Nephron progenitor cell (in vitro differentiated cells): ENCODE data around the gene FAM200B.

Experiments
- DNase-seq: peaks from one replicate; pipeline ENCODE4 v3.0.0; 2021
- H3K27ac Mint-ChIP-seq: 2 replicates; pipeline ENCODE4 v1.8.0; 2021; ENCODE audit warnings: mild to moderate bottlenecking, moderate library complexity, mixed read lengths
- H3K27me3 Mint-ChIP-seq: 2 replicates; pipeline ENCODE4 v1.8.0; 2021; ENCODE audit warnings: mild to moderate bottlenecking, low read depth, mixed read lengths; ENCODE audit not compliant: poor library complexity
- H3K36me3 Mint-ChIP-seq: 2 replicates; pipeline ENCODE4 v1.8.0; 2021; ENCODE audit warnings: low read depth, mixed read lengths
- H3K4me1 Mint-ChIP-seq: 2 replicates; pipeline ENCODE4 v1.8.0; 2021; ENCODE audit warnings: mixed read lengths
- H3K4me3 Mint-ChIP-seq: 2 replicates; pipeline ENCODE4 v1.8.0; 2021; ENCODE audit warnings: mild to moderate bottlenecking, moderate library complexity, mixed read lengths
- H3K9me3 Mint-ChIP-seq: 2 replicates; pipeline ENCODE4 v1.8.0; 2021; ENCODE audit warnings: mild to moderate bottlenecking, moderate library complexity, mixed read lengths
- CTCF ChIP-seq: fragments of 200-600 bp; sonication (generic); IDR thresholded peaks from 2 replicates; pipeline ENCODE4 v1.5.0; 2021; ENCODE audit warnings: antibody characterized with exemption

Gene FAM200B

GRCh38 chr4:15672101-15672500, 9.5 kb upstream of the FAM200B start:
- Mint-ChIP-seq H3K4me1 (no peaks in the 10 kb centered on the region), H3K27me3 (no peaks in the 10 kb centered on the region), H3K27ac (no peak overlapping the region), H3K9me3 (peaks cover 3% of the 10 kb centered on the region), H3K4me3 (no peak overlapping the region), H3K36me3 (peaks cover 62% of the 10 kb centered on the region)
- no peak for DNase-seq
- TF ChIP-seq CTCF, result no peak

- Mint-ChIP-seq H3K27me3 (no peaks in the 10 kb centered on the region), H3K4me3 (no peak overlapping the region), H3K27ac (no peak overlapping the region), H3K4me1 (peaks cover 4% of the 10 kb centered on the region), H3K36me3 (peaks cover 63% of the 10 kb centered on the region), H3K9me3 (peaks cover 3% of the 10 kb centered on the region)
- TF ChIP-seq CTCF, result no peak
- DNase-seq, result no peak
These were observed 8.3 kb upstream of the FAM200B start for GRCh38 chr4:15673337-15673736.

GRCh38 chr4:15674046-15674445, 7.6 kb upstream of the FAM200B start:
- H3K4me3 Mint-ChIP-seq, result no peak overlapping the region
- no peak overlapping the region for H3K27ac Mint-ChIP-seq
- peaks cover 63% of the 10 kb centered on the region for H3K36me3 Mint-ChIP-seq
- peaks cover 3% of the 10 kb centered on the region for H3K9me3 Mint-ChIP-seq
- no peaks in the 10 kb centered on the region for H3K27me3 Mint-ChIP-seq
- H3K4me1 Mint-ChIP-seq, result peaks cover 9% of the 10 kb centered on the region
- DNase-seq, result no peak
- no peak for TF ChIP-seq CTCF

- peaks cover 9% of the 10 kb centered on the region for H3K9me3 Mint-ChIP-seq
- no peak for TF ChIP-seq CTCF
- H3K36me3 Mint-ChIP-seq, result peaks cover 67% of the 10 kb centered on the region
- peaks cover 15% of the 10 kb centered on the region for H3K4me1 Mint-ChIP-seq
- H3K27me3 Mint-ChIP-seq, result no peaks in the 10 kb centered on the region
- no peak for DNase-seq
- no peak overlapping the region for H3K27ac Mint-ChIP-seq
- no peak overlapping the region for H3K4me3 Mint-ChIP-seq
These were observed 6.7 kb upstream of the FAM200B start for GRCh38 chr4:15674926-15675325.

DNA sequence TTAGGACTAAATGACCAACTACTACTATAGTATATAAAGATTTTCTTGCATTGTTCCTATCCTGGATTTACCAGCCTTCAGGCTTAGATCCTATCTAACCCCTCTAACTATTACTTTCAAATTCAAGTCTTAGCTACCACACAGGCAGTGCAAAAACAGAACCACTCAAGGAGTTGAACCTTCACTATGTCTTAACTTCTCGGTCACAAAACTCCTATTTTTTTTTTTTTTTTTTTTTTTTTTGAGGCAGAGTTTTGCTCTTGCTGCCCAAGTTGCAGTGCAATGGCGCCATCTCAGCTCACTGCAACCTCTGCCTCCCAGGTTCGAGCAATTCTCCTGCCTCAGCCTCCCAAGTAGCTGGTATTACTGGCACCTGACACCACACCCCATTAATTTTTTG, 6.3 kb upstream of the FAM200B start:
- H3K9me3 Mint-ChIP-seq, result peaks cover 11% of the 10 kb centered on the region
- no peak for TF ChIP-seq CTCF
- H3K4me1 Mint-ChIP-seq, result peaks cover 19% of the 10 kb centered on the region
- H3K4me3 Mint-ChIP-seq, result no peak overlapping the region
- peaks cover 67% of the 10 kb centered on the region for H3K36me3 Mint-ChIP-seq
- H3K27ac Mint-ChIP-seq, result no peak overlapping the region
- DNase-seq, result no peak
- H3K27me3 Mint-ChIP-seq, result no peaks in the 10 kb centered on the region

DNA sequence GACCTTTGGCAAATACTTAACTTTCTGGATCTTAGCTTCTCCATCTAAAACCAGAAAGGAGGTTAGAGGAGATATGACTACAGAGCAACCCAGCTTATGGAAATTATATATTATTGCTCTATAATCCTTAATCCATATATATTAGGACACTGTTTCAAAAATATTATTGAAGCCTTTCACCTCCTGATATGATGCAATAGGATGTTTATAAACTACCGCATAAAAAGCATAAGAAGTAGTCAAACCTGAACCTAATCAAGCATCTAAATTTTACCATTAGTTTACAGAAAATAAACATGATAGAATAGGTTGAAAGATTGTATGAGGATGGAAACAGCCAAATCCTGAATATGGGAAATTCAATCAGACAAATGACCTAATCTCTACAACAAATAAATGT, 5.6 kb upstream of the FAM200B start:
- DNase-seq, result no peak
- Mint-ChIP-seq H3K27me3 (no peaks in the 10 kb centered on the region), H3K27ac (no peak overlapping the region), H3K9me3 (peaks cover 11% of the 10 kb centered on the region), H3K4me1 (peaks cover 19% of the 10 kb centered on the region), H3K36me3 (peaks cover 63% of the 10 kb centered on the region), H3K4me3 (no peak overlapping the region)
- TF ChIP-seq CTCF, result no peak
